Measurements from ENCODE around the gene CACNA1F.

CACNA1F gene
- 0.42 to 1.2 reads per million in 2 donors for total RNA-seq

DNA sequence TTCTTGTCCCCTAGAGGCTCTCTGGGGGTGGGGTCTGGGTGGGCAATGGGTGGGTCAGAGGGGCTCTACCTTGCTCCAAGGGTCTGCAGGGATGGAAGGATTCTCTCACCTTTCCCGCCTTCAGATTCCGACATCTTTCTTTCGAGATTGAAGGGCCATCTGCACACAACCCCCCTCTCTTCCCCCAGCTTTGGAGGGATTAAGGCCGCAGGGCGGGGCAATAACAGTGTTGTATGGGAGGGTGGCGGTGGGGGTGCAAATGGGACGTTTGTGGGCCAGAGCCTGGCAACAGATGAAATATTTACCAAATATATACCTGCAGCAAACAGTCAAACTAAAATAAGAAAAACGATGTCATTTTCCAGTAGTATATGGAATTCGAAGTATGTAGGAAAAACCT is at the start of gene CACNA1F:
CACNA1F (minus strand) TSS at position 165 of the 400 bp plus-strand sequence; CDS start at position 134, 31 bp downstream.
- DNase-seq, result no peak

DNA sequence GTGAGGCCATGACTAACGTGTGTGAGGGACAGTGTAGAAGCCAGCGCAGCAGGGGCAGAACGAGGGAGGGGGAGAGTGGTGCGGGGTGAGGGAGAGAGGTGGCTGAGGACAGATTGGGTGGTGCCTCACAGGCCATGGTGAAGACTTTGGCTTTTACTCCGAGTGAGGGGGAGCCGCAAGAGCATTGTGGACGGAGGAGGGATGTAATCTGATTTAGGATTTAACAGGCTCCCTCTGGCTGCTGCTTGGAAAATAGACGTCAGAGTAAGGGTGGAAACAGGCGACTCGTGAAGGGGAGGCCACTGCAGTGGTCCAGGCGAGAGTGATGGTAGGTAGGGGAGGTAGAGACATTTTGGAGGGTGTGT is 49.5 kb upstream of the CACNA1F start:
- DNase-seq, result no peak

DNA sequence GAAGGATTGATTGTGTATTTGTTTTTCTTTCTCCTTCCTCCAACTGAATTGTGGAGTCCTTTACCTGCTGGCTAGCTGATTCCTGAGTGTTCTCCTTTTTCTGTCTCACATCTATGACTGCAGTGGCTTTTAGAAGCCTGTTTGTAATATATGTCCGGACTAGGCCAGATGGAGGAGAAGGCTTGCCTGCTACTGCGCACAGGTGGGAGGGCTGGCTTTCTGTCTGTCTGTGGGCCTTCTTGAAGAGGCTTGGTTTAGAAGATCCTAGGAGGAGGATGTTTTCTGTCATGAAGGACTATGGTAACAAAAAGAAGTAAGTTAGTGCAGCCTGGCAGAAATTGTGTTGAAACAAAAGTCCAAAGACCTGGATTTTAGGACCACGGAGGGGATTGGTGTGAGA is 44.9 kb upstream of the CACNA1F start:
- no peak for DNase-seq

DNA sequence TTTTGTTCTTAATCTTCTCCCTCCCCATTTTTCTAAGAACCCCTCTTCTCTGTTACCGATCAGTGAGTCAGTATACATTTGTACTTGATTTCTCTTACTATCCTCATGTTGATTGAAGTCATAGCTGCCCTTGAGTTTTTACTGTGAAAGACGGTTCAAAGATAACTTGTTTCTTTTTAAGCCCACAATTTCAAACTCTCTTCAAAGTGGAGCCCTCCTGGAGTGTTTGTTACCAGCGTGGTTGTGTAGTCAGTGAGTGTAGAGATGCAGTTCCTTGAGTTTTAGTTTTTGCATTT is 44.3 kb upstream of the CACNA1F start:
- no peak for DNase-seq

DNA sequence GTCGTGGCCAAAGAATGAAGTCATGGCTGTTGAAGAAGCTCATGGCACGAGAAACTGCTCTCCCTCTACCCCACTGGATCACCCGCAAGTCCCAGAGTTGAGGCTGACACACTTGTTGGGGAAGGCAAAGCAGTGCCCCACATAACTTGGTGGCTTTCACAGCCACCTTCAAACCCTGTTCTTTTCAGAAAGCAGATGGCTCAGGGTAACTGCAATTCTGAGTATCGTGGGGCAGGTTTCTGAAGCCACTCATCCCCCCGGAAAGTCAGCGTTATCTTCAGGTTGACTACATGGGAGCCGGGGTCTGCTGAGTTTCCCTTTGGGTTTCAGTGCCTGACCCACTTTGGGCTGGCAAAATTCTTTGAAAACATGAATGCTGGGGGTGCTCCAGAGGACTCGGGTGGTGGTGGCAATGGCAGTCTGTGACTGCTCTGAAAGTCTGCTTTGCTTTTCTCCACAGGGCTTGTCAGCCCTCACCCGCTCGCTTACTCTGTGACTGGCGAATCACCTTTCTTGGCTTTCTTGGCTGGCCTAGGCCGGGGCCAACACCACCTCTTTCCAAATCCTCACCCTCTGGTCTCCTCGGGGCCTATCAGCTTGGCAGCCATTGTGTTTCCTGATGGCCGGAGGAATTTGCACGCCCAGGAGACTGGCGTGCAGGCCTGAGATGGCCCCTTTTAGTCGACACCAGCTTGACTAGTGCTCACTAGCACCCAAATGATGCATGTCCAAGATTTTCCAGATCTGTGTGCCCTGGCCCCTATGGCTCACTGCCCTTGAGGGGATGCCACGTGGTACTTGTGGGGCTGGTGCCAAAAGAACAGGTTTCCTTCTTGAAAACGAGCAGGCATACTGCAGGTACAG is 43.8 kb upstream of the CACNA1F start:
- DNase-seq, result no peak

DNA sequence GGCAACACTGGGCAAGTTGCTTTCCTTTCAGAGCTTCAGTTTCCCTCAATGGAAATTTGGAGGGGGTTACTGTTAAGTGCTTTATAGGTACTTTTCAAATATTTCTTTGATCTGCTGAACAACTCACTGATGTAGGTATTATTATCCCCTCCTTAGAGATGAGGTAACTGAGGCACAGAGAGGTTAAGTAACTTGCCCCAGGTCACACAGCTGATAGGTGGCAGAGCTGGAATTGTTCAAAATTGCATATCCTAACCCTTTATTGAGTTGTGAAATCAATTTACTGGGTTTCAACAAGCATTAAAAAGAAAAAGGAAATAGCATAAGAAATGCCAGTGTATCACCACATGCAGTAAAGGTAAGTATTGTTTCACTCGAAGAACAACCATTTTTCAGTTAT is 43.1 kb upstream of the CACNA1F start:
- DNase-seq, result no peak

DNA sequence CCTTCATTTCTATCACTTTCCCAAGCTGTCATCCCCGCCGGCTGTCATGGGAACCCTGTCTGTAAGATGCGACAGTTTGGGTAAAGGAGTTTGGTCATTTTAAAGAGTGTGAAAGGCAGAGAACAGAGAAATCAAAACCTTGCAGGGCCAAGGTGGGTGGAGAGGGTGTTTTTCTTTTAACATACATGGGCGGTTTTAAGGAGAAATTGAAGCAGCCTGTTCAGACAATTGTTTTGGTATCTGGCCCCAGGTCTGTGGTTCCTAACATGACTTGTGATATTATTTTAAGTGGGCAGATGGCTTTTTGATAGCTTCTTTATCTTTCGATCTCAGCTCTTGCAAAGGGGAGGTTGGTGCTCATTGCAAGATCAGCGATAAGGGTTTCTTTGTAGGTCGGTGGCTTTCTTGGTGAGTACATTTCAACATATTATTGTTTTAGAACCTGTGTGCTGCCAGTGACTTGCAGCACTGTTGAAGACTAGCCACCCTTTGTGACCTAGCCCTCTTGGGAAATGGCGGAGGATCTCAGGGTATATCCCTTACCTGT is 40.1 kb upstream of the CACNA1F start:
- no peak for DNase-seq

DNA sequence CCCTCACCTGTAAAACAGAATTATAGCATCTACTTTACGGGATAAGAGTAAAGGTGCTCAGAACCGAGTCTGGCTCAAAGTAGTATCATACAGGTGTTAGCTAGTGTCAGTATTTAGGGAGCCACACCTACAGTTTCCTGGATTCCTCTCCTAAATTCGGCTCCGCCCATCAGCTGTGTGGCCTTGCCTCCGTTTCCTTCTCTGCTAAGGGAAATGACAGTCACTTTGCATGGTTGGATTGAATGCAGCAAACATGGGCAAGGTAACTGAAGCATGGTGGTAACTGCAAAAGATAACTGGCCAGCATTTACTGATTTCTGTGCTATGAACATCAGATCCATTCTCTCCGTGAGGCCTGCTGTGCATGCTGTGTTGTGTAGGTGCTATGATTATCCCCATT is 39.3 kb upstream of the CACNA1F start:
- no peak for DNase-seq

DNA sequence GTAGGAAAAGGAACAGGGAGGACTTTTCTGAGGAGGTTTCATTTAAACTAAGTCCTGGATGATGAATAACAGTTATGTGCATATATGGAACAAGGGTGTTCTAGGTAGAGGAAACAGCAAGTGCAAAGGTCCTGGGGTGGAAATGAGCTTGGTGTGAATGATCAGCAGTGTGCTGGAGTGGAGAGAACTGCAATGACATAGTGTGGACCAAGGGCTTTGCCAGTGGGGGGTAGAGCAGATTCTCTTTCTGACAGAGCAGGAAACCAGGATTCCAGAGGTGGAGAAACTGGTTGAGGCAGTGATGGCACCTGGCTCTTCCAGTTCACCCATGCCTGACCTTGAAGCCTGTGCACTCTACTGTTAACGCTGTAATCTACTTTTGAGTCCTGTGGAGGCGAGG is 38.2 kb upstream of the CACNA1F start:
- no peak for DNase-seq

DNA sequence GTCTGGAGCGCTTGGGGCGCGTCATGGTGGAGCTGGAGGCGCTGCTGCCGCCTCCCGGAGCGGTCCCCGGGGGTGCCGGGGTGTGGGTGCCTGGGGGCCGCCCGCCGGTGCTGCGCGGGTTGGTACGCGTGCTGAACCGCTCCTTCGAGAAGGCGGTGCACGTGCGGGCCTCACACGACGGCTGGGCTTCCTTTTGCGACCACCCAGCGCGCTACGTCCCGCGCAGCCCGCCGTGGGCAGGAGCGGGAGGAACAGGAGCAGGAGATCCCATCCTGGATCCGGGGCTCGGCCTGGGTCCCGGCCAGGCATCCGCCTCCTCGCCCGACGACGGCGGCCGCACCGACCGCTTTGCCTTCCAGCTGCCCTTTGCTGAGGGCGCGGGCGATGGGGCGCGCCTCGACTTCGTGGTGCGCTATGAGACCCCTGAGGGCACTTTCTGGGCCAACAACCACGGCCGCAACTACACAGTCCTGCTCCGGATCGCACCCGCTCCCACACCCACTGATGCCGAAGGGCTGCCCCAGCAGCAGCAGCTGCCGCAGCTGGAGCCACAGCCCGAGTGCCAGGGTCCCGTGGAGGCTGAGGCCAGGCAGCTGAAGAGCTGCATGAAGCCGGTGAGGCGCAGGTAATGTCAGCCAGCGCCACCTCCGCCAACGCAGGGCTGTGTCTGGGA is 37.2 kb upstream of the CACNA1F start:
- DNase-seq, result no peak

DNA sequence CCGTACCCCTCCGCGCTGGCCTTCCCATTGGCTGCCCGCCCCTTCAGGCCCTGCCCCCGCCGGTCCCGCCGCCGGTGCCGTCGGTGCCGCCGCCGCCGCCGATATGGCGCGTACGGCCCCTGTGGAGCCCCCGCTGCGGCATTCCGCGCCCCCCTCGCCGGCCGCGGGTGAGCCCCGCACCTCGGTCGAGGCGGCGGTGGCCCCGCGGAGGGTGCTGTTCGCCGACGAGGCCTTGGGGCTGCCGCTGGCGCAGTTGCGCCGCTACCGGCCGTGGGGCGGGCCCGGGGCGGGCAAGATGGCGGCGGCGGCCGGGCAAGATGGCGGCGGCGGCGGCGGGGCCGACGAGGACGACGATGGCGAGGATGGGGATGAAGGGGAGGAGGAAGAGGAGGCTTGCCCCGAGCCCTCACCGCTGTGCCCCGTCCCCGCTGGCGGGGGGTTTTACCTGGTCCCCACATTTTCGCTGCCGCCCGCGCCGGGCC is 36.7 kb upstream of the CACNA1F start, which contains the start of gene PPP1R3F:
PPP1R3F (plus strand) TSS at position 27 of the 482 bp plus-strand sequence; CDS start at position 104, 77 bp downstream.
- peak; percentile 17 for DNase-seq

DNA sequence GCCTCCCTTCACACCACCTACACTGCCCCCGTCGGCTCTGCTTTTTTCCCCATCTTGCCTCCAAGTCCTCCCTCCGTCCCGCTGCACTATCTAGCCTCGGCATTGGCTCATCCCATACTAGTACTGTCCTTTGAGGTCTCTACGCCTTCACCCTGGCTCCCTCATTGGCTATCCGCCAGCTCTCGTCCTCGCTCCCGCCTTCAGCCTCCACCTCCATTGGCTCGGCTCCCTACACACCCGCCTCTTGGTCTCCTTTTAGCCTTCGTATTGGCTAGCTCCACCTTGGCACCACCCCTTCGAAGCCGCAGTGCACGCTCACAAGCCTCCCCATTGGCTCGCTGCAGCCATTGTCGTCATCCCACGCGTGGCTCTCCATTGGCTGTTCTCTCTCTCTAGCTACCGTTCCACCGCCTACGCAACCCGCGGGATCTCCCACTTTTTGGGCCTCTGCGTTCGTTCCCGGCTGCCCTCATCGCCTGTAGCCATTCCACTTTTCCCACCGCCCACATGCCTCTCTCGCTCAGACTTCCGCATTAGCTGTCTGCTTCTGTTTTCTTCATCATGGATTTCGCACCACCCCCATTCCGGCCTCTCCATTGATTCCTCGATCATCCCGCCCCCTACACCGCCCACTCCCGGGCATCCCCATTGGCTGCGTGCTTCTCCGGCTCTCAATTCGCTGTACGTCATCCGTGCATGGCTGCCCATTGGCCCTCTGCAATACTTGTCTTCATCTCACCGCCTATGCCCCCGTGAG is 36.0 kb upstream of the CACNA1F start:
- peak; percentile 84 for DNase-seq

DNA sequence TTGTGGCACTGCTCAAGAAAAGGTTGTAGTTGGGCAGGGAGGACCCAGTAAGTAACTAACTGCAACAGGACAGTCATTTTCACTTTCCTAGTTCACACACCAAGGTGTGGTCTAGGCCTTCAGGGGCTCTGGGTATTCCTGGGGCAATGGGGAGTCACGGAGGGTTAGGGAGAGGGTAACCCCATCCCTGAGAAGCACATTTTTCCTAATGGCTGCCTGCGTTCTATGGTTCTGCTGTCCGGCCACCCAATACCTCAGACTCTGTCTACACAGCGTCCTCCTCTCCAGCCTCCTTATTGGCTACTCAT is 35.5 kb upstream of the CACNA1F start:
- DNase-seq, result no peak

DNA sequence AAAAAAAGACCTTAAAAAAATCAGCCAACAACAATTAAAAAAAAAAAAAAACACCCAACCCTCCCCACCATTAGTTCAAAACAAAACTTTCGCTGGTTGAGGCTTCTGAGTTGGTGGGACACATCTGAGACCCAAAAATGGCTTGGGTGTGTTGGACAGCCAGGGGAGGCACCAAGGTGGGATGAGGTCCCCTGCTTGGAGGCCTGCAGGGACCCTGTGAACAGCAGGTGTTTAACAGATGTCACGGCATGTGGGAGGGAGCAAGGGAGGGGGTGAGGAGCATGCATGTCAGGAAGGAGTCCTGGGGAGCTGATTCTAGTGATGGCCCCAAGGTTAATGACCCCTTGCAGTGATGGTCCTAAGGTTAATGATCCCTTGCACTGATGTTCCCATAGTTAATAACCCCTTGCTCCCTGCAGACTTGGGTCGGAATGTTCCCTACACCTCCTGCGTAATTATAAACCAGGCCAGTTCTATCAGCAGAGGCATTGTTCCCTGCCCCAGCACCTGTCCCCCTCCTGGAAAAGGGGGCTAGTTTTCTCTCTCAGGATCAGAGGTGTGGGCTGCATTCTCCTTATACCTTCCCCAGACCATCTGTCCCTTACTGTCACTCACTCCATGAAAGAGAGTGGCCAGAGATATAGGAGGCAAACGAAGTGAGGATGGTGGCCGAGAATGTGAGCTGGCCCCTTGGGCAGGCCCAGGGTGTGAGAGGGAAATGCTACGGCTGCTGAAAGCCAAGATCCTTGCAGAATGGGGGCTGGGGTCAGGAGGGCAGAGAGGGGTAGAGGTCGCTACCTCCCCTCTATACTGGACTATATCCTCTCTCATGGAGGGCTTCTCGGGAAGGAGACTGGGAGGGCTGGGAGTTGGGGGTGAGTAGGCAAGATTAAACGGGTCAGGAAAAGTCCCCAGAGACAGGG is 33.6 kb upstream of the CACNA1F start:
- no peak for DNase-seq

DNA sequence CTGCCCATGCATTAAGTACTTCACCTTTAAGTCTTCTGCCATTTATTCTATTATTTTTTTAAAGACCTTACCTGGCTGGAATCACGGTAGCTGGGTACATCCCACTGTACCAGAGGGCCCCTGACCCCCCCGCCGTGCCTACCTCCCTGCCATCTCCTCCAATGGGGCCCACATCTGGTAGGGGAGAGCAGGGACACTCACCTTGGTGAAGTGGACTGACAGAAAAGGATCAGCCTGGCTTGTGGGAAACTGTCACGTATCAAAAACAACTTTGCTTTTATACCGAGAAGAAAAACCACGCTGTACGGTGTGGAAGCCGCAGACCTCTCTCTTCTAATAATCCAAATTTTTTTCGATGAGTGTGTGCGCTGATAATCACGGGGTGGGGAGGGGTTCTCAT is 31.3 kb upstream of the CACNA1F start, which contains the start of gene FOXP3:
FOXP3 (minus strand) TSS at position 251 of the 400 bp plus-strand sequence. CDS start 6,205 bp downstream, outside the sequence.
- DNase-seq, result no peak

DNA sequence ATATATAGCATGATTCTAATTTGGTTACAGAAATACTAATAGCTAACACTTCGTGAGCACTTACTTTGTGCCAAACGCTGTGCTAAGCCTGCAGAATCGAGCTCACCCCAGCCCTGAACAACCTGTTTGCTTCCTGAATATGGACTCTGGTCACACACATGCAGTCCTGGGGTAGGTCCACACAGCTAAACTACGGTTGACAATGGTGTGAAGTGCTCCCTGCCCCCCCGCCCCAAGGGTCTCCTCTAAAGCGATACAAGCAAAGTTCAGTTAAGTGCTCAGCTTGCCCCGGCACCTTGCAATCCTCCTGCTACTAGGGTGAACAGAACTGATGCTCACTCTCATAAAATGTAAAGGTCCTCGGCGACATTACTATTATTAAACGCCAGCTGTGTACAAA is 30.5 kb upstream of the CACNA1F start:
- no peak for DNase-seq

DNA sequence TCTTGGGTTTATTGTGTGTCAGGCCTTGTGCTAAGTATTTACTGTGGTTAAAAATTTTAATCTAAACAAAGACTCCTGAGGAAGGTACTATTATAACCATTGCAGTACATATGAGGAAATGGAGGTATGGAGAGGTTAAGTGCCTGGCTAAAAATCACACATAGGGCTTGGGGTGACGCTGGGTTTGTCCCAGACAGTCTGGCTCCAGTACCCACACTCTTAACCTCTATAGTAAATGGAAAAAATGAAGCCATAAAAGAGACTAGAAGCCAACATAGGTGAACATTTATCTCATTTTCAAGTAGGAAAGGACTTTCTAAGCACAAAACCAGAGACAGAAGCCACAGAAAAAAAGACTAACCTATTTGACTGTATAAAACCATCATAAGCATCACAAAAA is 29.5 kb upstream of the CACNA1F start:
- no peak for DNase-seq

DNA sequence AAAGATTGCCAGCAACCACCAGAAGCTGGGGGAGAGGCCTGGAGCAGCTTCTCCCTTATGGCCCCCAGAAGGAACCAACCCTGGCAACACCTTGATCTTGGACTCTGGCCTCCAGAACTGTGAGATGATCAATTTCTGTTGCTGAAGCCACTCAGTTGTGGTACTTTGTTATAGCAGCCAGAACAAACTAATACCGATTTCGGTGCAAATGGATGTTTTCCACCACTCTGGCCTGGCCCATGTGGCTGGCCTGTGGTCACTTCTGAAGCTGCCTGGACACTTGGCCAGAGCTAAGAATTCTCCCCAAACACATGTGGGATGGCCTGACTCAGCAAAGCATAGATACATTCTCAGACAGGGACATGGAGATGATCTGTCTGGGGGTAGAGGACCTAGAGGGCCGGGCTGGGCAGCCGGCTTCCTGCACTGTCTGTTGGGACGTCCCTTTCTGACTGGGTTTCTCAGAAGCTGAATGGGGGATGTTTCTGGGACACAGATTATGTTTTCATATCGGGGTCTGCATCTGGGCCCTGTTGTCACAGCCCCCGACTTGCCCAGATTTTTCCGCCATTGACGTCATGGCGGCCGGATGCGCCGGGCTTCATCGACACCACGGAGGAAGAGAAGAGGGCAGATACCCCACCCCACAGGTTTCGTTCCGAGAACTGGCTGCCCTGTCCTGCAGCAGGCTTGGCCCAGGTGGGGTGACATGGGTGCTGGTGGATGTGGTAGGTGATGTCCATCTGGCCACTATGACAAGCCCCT is 27.3 kb upstream of the CACNA1F start:
- DNase-seq, result no peak

DNA sequence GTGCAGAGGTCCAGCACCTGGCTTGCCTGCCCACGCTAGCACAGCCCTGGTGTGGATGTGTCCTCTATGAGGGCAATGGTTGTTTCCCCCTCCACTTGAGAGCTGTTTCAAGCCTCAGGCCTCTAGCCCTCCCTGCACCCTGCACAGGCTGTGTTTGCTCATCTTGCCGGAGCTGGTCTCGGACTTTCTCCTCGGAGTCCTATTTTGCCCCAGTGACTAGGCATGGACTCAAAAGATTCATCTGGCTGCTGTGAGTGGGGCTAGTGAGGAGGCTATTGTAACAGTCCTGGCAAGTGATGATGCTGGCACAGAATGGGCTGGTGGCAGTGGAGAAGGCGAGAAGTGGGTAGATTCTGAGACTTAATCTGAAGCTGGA is 25.6 kb upstream of the CACNA1F start:
- no peak for DNase-seq

DNA sequence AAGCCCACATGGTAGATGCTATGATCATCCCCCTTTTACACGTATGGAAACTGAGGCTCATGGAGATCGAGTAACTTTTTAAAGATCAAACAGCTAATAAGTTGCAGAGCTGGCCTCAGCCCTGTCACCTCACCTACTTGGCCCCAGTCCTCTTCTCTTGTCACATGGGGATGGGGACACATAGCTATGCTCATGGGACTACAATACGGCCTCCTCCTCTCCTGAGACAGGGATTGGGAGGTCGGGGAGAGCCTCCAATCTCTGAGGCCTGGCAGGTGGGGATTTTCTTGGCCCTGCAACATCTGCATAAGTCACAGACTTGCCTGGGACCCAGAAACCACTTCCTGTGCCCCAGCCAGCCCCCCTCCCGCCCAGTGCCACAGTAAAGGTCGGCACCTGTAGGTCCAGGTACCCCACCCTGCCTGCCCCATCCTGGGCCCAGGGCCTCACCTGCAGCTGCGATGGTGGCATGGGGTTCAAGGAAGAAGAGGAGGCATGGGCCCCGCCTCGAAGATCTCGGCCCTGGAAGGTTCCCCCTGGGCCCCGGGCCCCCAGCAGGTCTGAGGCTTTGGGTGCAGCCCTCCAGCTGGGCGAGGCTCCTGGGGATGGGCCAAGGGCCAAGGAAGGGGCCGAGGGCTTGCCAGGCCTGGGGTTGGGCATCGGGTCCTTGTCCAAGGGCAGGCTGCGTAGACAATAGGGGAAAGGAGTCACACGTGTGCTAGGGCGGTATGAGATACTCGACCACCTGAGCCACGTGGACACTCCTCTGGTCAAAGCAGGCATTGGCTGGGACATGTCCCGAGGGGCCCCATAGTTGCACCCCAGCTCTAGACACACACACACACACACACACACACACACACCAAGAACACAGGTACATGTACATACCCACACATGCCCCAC is 25.0 kb upstream of the CACNA1F start:
- DNase-seq, result no peak

All from T-helper 9 cell (primary cell).